ENCODE measurements around the gene BATF3.
"Not testable (repeated sequence)": the region's sequence is repeated elsewhere in the genome, so short reads cannot be mapped to it uniquely, and the experiment has no call there.

The BATF3 gene

GRCh38 chr1:212664409-212665199 lies 35.0 kb downstream of the BATF3 start:
- DNase-seq (ENCODE audit: low read depth in 4 of 4, low spot score in 1 of 4) = no peak

GRCh38 chr1:212658250-212658649 lies 41.4 kb downstream of the BATF3 start:
- not testable (repeated sequence) for DNase-seq (ENCODE audit: low read depth in 4 of 4, low spot score in 1 of 4)

DNA sequence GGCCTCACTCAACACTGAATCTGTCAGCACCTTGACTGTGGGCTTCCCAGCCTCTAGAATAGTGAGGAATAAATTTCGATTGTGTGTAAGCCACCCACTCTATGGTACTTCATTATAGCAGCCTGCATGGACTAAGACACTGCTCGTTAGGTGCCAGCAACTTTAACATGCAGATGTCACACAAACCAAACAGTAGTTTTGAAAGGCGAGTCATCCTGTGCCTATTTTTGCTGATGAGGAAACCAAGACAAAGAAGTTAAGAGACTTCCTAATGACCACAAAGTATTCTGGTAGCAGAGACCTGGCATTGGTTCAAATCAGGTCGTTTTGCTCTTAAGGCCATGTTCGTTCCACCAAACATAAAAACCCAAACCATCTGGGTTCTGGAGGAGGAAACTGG lies 42.9 kb downstream of the BATF3 start:
- no peak for DNase-seq (ENCODE audit: low read depth in 4 of 4, low spot score in 1 of 4)

DNA sequence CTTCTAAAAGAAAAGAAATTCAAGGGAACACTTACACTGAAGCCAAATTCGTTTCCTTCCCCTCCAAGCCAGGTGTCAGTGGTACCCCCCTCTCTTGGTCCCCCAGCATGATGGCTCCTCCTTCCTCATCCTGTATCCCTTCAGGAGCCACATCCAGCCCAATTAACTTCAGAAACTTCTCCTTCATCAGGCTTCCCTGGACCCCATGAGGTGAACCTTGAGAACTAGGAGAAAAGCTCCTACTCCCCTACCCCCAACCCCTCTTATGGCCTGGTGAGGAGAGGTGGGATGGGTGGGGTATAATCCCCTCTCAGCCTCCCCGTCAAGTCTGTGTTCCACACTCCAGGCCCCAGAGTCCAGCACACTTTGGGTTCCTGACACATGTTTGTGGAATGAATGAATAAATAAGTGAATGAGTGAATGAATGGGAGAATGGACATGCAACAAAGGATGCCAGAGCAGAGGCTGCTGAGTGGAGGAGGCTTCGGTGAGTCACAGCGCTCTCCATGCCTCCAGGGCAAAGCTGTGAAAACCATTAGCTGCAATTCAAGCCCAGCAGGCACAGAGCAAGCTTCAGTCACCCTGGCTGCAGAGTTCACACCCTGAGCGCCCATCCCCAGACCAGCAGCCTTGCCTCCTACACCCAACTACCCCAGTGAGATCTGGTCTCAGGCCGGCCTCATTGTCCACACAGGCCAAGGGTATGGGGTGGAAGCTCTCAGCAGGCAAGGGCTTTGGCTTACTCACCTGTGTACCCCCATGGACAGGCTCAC lies 43.8 kb downstream of the BATF3 start:
- DNase-seq (ENCODE audit: low read depth in 4 of 4, low spot score in 1 of 4) = no peak

GRCh38 chr1:212652609-212653008 lies 47.0 kb downstream of the BATF3 start:
- DNase-seq (ENCODE audit: low read depth in 4 of 4, low spot score in 1 of 4) = no peak

- DNase-seq (ENCODE audit: low read depth in 4 of 4, low spot score in 1 of 4) = no peak
These were observed 47.7 kb downstream of the BATF3 start for GRCh38 chr1:212651977-212652376.

GRCh38 chr1:212651521-212651920 lies 48.1 kb downstream of the BATF3 start:
- DNase-seq (ENCODE audit: low read depth in 4 of 4, low spot score in 1 of 4) = no peak

DNA sequence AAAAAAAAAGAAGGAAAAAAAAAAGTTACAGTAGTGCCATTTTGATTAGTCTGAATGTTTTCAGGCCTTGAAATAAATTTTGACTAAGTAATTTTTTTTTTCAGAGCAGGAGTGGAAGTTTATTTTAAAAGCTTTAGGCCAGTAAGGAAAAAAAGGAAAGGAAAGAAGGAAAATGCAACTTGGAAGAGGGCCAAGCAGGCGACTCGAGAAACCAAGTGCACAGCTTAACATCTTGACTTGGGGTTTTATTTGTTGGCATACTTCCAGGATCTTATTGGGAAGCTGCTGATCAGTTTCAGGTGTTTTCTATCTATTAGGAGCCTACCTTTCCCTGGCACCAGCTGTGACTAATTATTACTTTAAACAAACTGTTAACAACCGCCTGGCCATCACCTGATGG lies 49.4 kb downstream of the BATF3 start:
- DNase-seq (ENCODE audit: low read depth in 4 of 4, low spot score in 1 of 4) = no peak

DNA sequence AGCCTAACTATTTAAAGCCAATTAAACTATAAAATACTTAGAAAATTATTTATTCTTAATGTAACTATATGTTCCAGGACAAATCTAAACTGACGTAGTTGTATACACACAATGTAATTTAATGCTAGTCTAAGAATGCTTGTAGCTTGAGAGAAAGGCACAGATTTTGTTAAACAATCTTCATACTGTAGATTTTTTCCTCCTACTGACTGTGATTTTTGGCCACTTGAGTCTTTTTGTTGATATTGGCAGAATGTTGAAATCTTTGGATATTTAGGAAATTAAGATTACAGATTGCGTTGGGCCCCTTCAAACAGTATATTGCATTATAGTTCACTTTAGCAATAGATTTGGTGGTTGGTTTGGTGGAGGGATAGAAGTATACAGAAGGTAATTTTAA lies 50.6 kb downstream of the BATF3 start:
- no peak for DNase-seq (ENCODE audit: low read depth in 4 of 4, low spot score in 1 of 4)

- DNase-seq (ENCODE audit: low read depth in 4 of 4, low spot score in 1 of 4) = no peak
These were observed 51.2 kb downstream of the BATF3 start for GRCh38 chr1:212648431-212648830.

GRCh38 chr1:212647004-212647403 lies 52.6 kb downstream of the BATF3 start:
- DNase-seq (ENCODE audit: low read depth in 4 of 4, low spot score in 1 of 4) = no peak

GRCh38 chr1:212646588-212646987 lies 53.1 kb downstream of the BATF3 start:
- DNase-seq (ENCODE audit: low read depth in 4 of 4, low spot score in 1 of 4) = no peak

GRCh38 chr1:212645546-212646543 lies 53.8 kb downstream of the BATF3 start:
- no peak for DNase-seq (ENCODE audit: low read depth in 4 of 4, low spot score in 1 of 4)

DNA sequence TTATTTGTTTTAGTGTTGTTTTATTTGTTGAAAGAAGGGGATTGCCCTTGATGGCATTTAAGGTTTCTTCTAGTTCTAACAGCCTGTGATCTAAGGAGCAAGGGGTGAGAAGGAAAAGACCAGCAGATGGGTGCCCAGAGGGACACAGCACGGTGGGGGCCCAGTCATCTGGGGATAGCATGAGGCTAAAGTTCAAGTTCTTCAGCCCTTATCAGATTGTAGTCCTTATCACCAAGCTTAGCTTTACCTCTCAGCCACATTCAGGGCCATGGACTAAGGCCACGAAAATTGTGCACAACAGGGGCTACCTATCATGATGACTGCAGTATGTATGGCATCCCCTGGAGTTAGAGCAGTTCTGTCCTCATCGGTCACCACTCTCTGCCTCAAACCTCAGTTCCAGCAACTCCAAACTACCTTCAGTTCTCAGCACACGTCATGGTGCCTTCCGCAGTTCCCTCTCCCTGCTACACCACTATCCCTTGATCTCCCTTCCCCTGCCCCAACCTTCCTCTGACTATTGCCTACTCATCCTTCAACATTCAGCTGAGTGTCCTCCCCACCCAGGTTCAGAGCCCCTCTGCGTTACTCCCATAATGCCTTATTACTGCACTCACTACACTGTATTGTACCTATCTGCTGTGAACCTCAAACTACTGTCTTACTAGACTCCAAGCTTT lies 54.6 kb downstream of the BATF3 start:
- DNase-seq (ENCODE audit: low read depth in 4 of 4, low spot score in 1 of 4) = no peak

- no peak for DNase-seq (ENCODE audit: low read depth in 4 of 4, low spot score in 1 of 4)
These were observed 55.8 kb downstream of the BATF3 start for GRCh38 chr1:212643877-212644276.

DNA sequence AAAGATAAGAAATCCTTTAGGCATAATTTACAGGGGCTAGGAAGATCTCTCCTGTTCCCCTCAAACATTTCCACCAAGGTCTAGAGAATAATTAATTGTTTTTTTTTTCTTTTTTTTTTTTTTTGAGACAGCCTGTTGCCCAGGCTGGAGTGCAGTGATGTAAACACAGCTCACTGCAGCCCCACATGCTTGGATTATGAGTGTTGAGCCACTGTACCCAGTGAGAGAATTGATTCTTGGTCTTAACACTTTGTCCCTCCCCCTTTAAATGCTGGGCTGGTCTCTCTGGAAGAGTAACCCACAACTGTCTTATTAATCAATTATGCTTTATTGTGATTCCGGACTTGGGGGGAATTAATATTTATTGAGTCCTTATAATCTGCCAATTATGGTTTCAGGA lies 57.7 kb downstream of the BATF3 start:
- DNase-seq (ENCODE audit: low read depth in 4 of 4, low spot score in 1 of 4) = no peak

- no peak for DNase-seq (ENCODE audit: low read depth in 4 of 4, low spot score in 1 of 4)
These were observed 59.3 kb downstream of the BATF3 start for GRCh38 chr1:212640223-212640878.

DNA sequence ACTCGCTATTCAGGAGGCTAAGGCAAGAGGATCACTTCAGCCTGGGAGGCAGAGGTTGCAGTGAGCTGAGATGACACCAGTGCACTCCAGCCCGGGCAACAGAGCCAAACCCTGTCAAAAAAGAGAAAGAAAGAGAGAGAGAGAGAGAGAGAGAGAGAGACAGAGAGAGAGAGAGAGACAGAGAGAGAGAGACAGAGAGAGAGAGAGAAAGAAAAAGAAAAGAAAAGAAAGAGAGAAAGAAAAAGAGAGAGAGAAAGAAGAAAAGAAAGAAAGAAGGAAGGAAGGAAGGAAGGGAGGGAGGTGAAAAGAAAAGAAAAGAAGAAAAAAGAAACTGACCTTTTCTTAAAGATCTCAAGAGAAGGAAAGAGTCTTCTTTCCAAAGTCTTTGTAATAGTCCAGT lies 60.1 kb downstream of the BATF3 start:
- not testable (repeated sequence) for DNase-seq (ENCODE audit: low read depth in 4 of 4, low spot score in 1 of 4)

- no peak for DNase-seq (ENCODE audit: low read depth in 4 of 4, low spot score in 1 of 4)
These were observed 61.0 kb downstream of the BATF3 start for GRCh38 chr1:212638492-212639151.

- no peak for DNase-seq (ENCODE audit: low read depth in 4 of 4, low spot score in 1 of 4)
These were observed 61.7 kb downstream of the BATF3 start for GRCh38 chr1:212637902-212638301.
